Right ventricle myocardium inferior (tissue), 1 donor: ENCODE results near the gene TIMM23. TPM values are rescaled to one million over a fixed set of nuclear protein-coding genes. Genes with fewer than 3 reads are reported as not detected.
"Not testable (repeated sequence)": the region's sequence is repeated elsewhere in the genome, so short reads cannot be mapped to it uniquely, and the experiment has no call there.

Experiments used
- ATAC-seq: fragments of 200-7000 bp; cut with Tn5 transposase; one replicate; pipeline ENCODE4 v1.9.1; 2020; ENCODE audit warnings: mild to moderate bottlenecking, moderate library complexity
- DNase-seq: peaks from one replicate; pipeline ENCODE4 v3.0.0; 2021; ENCODE audit errors: missing footprints
- intact Hi-C: fragments of 100-400 bp; cut with DNase I; formaldehyde crosslinking; loops from one replicate; pipeline ENCODE4 v1.11.0; 2022
- long read RNA-seq: library from polyadenylated mRNA; unstranded; transcript quantifications from one replicate; pipeline ENCODE4 v2.0.0, GENCODE V29; 2021
- total RNA-seq: library from RNA; stranded (reverse); fragmentation: NEBNext Ultra II Directional; extraction: Animal tissue kit (Norgen Biotek cat#: 25700); gene quantifications from one replicate; pipeline ENCODE4 v1.2.1, GENCODE V29; 2021
- donor health status: DM: no; HTN: yes; CAD: no; lungs with severe emphysema.

Gene TIMM23, protein sequence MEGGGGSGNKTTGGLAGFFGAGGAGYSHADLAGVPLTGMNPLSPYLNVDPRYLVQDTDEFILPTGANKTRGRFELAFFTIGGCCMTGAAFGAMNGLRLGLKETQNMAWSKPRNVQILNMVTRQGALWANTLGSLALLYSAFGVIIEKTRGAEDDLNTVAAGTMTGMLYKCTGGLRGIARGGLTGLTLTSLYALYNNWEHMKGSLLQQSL
- 86.1 TPM for total RNA-seq
- long read RNA-seq, transcript TIMM23-201 (7 exons, 1,222 nt) = major isoform, 36 of 38 reads
- long read RNA-seq, partial matches to known transcripts = 2 of 38 reads
- long read RNA-seq, other reads (novel, unspliced or antisense) = 0 of 38 reads

DNA sequence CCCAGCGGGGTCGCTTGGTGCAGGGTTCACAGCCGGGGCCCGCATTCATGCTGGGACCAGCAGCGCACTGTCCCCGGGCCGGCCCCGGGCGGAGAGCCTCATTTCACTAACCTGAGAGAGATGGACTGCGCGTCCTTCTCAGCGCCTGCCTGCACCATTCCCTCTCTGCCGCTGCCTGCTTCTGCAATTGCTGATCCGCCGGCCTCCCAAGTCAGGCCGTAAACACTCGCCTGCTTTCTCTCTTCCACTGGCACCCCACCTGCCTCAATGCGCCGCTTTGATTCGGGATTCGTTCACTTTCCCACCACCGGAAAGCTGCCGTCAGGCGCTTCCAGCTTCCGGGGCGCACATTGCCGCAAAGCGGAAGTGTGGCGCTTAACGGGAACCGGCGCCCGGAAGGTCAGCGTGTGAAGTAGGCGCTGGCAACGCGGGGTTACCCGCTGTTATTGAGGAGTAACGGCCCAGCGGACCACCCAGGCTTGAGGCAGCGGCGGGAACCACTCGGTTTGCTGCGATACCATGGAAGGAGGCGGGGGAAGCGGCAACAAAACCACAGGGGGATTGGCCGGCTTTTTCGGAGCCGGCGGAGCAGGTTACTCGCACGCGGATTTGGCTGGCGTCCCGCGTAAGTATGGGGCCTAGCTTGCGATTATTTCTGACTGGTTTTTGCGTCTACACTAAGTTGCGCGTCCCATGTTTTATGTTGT is at the start of gene TIMM23:
Gene TIMM23, plus strand, starts transcription at position 384 of the 707 bp plus-strand sequence. Its CDS starts 136 bp downstream, at position 520.
- intact Hi-C loops = loop anchor here (10.0 kb wide), 1 partner anchor 53 kb away; no protein-coding TSS in a partner anchor
- DNase-seq = peak; percentile 94
- ATAC-seq = peak; percentile 95

DNA sequence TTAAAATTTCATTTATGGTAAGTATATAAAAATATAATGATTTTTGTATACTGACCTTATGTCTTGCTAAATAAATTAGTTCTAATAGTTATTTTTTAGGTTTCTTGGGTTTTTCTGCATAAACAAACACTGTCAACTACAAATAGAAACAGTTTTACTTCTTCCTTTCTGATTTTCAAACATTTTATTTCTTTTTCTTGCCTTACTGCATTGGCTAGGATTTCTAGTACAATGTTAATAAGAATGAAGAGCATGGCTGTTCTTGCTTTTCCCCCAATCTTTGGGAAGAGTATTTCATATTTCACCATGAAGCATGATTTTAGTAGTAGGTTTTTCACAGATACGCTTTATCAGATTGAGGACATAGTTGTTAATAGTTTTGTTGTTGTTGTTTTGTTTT is 45.5 kb upstream of the TIMM23 start:
- DNase-seq, ATAC-seq, intact Hi-C loops: not testable (repeated sequence)

DNA sequence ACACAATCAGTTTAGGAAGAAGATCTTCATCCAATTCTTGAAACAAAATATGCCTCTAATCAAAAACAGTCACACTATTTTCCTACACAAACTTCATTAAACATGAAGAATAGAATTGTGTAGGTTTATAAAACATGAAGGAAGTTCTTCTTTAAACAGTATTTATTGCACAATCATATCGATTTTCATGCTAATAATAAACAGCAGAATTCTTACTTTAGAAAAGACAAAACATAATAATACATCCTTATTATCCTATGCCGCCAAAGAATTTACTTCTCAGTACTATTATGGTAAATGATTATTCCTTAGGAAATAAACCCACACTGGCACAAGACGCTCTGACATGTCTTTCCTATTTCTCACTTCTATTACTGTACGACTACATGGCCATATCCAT is 41.0 kb upstream of the TIMM23 start:
- ATAC-seq, intact Hi-C loops, DNase-seq: not testable (repeated sequence)

DNA sequence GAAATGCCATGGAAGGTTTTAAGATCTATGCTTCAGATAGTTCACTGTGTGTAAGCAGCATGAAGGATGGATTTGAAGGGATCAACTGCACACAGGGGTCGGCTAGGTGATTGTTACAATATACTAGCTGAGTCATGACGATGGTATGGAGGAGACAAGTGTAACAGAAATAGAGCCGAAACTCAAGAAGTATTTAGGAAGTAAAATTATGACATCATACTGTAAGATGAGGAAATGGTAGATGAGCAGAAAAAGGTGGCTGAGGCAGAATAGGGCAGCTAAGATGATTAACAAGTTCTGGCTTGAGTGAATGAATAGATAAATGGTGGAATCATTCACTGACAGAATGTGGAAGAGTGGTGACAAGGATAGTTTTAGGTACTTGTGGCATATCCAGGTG is 37.5 kb upstream of the TIMM23 start:
- ATAC-seq, intact Hi-C loops, DNase-seq: not testable (repeated sequence)

DNA sequence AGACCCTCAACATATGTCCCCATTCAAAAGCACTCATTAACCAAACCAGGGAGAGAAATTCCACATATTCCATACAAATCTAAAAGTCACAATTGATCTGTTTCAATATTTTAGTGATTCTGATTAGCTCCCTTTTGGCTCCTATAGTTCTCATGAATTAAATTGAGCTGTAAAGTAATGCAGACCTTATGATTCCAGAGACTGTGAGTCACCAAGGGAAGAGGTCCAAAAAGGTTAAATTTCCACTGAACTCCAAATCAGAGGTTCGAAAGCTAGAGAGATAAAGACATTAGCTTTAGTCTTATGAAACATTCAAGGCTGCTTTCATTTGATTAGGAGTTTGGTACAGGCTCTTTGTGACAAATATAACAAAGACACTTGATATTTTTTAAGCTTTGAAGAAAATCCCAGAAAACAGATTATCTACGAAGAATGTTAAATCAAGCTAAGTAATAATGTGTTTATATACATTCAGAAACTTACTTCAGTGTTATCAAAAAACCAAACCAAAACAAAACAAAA is 33.1 kb upstream of the TIMM23 start:
- DNase-seq, intact Hi-C loops, ATAC-seq: not testable (repeated sequence)

DNA sequence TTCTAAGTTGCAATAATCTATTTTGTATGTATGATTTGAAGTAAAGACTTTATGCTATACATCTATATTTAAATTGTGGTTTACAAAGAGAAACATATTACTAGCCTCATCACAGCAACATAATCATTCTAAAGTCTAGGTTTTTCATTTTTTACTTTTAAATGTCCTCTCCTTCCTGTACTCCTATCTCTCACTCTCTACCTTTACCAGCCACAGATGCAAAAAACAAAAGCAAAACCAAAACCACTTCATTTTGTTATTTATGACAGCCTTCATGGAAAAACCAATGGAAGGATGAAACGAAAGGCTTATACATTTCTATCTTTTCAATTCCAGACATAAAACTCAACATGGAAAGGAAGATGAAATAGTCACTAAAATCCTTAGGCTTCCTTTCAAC is 31.1 kb upstream of the TIMM23 start:
- ATAC-seq, DNase-seq, intact Hi-C loops: not testable (repeated sequence)

DNA sequence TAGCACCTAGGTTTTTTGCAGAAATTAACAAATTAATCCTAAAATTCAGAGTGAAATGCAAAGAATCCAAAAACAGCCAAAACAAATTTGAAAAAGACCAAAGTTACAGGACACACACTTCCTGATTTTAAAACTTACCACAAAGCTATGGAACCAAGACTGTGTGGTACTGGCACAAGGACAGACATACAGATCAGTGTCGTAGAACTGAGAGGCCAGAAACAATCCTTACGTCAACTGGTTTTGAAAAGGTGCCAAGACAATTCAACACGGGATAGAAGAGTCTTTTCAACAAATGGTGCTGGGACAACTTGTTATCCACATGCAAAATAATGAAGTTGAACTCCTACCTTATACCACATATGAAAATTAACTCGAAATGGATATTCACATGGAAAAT is 26.8 kb upstream of the TIMM23 start:
- ATAC-seq, DNase-seq, intact Hi-C loops: not testable (repeated sequence)

DNA sequence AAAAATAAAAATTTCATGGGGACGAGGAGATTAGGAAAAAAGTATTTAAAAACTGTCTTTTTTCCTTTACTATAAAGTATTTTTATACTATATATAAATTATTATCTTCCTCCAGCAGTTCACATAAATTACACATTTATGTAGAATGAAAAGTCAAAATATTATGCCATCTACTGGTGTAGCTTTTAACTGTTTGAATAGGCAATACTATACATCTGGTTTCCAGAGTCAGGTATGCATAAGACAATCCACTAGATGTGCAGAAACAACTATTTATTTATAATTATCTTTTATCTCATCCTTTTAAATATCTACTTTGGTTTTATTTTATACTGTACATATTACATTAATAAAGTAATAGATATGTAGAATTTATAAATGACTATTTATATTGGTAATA is 24.9 kb upstream of the TIMM23 start:
- DNase-seq, intact Hi-C loops, ATAC-seq: not testable (repeated sequence)

DNA sequence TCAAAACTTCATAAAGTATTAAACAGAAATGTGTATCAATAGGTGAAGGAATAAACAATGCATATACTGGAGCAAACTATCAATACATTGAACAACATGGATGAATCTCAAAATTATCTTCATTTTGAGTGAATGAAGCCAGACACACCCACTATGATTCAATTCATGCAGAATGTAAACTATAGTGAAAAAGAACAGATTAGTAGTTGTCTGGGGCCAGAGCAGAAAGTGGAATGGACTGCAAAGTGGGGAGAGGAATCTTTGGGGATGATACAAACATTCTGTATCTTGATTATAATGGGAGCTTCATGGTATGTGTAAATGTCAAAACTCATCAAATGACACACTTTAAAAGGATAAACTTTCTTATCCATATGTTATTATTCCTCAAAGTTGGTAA is 23.5 kb upstream of the TIMM23 start:
- DNase-seq, ATAC-seq, intact Hi-C loops: not testable (repeated sequence)

DNA sequence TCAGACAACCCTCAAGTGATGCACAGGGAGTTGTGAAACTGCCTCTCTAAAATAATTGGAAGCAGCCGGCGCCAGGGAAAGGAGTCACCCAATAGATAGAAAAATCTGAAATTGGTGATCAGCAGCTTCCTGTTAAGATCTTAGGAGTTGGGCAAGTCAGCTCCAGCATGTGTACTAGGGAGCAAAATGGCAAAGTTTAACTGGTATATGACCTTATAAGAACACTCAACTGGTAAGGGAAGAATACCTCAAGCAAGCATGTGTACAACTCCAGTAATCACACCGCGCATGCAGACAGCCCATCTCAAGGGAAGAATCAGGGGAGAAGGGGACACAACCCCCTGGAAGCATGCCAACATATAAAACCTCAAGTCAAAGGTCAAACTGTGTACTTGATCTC is 17.9 kb upstream of the TIMM23 start:
- intact Hi-C loops, DNase-seq, ATAC-seq: not testable (repeated sequence)

DNA sequence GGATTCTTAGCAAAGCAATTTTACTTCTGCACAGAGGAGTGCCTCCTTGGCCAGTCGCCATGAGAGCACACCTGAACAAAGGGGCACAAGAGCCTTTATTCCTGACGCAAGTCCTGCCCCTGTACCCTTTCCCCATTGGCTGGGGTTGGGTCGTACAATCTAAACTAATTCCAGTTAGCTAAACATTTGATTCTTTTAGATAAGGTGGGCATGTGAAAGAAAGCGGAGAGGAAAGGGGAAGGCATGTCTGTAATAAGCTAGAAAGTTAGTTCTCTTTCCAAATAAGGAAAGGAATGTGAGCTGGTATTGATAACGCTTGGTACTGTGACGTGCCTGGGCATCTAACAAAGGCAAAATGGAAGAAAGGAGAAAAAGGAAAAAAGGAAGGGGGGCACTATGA is 15.7 kb upstream of the TIMM23 start:
- not testable (repeated sequence) for DNase-seq, ATAC-seq

DNA sequence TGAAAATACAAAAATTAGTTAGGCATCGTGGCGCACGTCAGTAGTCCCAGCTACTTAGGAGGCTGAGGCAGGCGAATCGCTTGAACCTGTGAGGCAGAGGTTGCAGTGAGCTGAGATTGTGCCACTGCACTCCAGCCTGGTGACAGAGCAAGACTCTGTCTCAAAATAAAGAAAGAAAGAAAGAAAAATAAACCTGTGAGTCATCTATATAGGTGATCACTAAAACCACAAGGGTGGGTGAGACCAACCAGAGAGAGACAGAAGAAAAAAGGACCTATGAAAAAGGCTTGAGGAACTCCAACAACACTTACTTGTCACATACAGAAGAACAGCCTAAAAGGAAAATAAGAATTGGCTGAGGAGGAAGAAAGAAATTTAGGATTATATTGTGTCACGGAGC is 14.4 kb upstream of the TIMM23 start:
- ATAC-seq, intact Hi-C loops, DNase-seq: not testable (repeated sequence)

More for the DNA sequence above, 15.7 kb upstream of the TIMM23 start:
- intact Hi-C loops = not testable (repeated sequence)

DNA sequence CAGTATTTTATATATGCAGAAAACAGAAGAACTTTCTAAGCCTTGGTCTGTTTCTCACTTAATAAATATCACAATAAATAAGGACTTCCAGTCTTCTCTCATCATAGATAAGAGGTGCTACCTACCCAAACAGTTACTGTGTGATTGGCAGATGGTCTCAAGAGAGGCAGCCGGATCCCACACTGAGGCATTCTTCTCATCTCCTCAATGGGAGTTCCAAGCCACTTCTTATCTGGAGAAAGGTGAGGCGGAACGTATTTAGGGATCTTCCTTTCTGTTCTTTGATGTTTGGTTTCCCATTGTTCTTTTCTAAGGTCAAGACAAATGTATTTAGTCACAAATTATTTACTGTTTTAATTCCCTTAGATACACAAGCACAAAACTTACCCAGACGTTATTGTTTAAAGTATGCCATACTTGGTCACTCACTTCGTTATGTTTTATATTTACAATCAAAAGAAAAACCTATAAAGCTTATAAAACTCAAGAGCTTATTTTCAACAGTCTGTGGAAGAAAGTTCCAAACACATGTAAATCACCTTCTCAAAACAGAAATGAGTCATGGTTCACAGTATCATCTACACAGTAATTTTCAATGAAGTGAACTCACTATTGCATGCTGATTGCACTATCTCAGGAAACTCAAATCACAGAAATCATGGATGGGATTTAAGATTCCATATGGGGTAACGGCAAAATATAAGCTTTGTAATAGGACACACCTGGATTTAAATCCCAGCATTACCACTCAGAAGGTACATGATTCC is 9.4 kb upstream of the TIMM23 start:
- ATAC-seq, intact Hi-C loops: not testable (repeated sequence)

DNA sequence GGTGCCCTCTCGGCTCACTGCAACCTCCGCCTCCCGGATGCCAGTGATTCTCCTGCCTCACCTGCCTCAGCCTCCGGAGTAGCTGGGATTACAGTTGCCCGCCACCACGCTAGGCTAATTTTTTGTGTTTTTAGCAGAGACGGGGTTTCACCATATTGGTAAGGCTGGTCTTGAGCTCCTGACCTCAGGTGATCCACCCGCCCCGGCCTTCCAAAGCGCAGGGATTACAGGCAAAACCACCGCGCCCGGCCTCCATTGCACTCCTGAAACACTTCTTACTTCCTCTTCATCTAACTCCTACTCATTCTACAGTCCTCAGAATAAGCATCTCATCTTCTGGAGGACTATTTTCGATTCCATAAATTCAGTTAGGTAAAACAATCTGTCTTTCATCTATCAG is 1.3 kb upstream of the TIMM23 start:
- DNase-seq, ATAC-seq: not testable (repeated sequence)
- intact Hi-C loops = loop anchor here (10.0 kb wide), 1 partner anchor 54 kb away; no protein-coding TSS in a partner anchor

More for the DNA sequence above, 9.4 kb upstream of the TIMM23 start:
- DNase-seq = not testable (repeated sequence)

DNA sequence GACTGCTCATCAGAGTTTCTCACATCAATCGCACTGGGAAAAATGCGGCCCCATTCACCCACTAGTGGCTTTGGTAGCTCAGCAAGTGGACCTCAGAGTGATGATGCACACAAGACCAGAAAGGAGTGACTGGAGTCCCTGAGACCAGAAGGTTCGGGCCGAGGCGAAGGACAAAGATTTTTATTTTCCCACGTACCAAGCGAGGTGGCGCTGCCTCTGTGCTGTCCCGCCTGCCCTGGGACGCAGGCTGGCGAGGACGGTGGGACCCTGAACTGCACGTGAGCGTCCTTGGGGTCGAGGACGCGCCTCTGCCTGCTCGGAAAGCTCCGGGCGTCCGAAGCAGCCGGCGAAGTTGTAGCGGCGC is 565 bp upstream of the TIMM23 start:
- peak; percentile 27 for ATAC-seq
- intact Hi-C loops = loop anchor here (10.0 kb wide), 1 partner anchor 53 kb away; no protein-coding TSS in a partner anchor
- DNase-seq = not testable (repeated sequence)

DNA sequence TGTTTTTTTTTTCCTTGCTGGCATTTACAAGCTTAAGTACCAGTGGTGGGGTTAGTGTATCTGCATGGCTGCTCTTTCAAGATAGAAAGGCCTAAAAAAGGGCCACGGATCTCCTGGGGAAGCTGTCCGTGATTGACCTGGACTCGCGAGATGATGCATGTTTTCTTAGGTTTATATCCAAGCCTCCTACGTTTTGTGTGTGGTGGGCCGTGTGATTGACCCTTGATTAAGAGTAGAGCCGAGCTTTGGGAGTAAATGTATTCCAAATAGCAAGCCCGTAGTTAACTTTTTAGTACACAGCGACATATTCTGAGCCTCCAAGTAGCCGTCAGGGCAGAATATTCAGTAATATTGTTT is 502 bp downstream of the TIMM23 start:
- not testable (repeated sequence) for ATAC-seq, DNase-seq
- intact Hi-C loops = loop anchor here (10.0 kb wide), 1 partner anchor 52 kb away; no protein-coding TSS in a partner anchor

DNA sequence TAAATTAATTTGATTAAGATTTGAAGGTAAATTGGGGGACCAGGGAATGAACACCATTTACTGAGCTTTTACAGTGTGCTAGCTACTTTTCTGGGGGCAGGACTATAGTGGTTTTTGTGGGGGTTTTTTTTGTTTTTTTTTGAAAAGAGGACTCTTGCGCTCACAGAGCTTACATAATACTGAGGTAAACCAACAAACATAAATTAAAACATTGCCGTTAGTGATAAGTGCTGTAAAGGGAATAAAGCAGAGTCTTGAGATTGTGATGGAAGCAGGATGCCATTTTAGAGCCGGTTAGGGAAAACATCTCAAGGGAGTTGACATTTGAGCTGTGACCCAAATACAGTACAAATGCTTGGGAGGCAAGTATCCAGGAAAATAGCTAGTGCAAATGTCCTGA is 1.8 kb downstream of the TIMM23 start:
- not testable (repeated sequence) for DNase-seq, ATAC-seq
- intact Hi-C loops = loop anchor here (10.0 kb wide), 1 partner anchor 51 kb away; no protein-coding TSS in a partner anchor

DNA sequence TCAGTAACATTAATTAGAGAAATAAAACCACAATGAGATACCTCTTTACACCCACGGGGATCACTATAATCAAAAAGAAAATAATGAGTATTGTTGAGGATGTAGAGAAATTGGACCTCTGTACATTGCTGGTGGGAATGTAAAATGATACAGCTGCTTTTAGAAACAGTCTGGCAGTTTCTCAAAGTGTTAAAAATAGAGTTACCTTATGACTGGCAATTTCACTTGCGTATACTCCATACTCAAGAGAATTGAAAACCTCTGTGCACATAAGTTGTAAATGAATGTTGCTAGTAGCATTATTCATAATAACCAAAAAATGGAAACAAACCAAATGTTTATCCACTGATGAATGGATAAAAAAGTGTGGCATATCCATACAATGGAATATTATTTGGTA is 6.3 kb downstream of the TIMM23 start:
- peak; percentile 31 for ATAC-seq
- intact Hi-C loops = loop anchor here (10.0 kb wide), 1 partner anchor 46 kb away; no protein-coding TSS in a partner anchor
- not testable (repeated sequence) for DNase-seq
